NCI-H1105 treated with DMSO at 0.1 percent for 48 hours (cell line): ENCODE results near the gene KCNG2.

Source experiments
- DNase-seq: peaks from one replicate; lab custom pipeline; 2025; lab: John Stamatoyannopoulos, UW

The KCNG2 gene

GRCh38 chr18:79926306-79926705, 128.6 kb downstream of the KCNG2 start:
- DNase-seq, result no peak

GRCh38 chr18:79926715-79927606, 129.2 kb downstream of the KCNG2 start:
- no peak for DNase-seq

- no peak for DNase-seq
Observed at GRCh38 chr18:79927607-79928562, 130.1 kb downstream of the KCNG2 start.

- no peak for DNase-seq
Observed at GRCh38 chr18:79928563-79928960, 130.8 kb downstream of the KCNG2 start.

GRCh38 chr18:79930020-79930642, 132.4 kb downstream of the KCNG2 start:
- no peak for DNase-seq

- DNase-seq, result no peak
Observed at GRCh38 chr18:79931475-79931874, 133.7 kb downstream of the KCNG2 start.

GRCh38 chr18:79932907-79933306, 135.2 kb downstream of the KCNG2 start:
- DNase-seq, result no peak

- DNase-seq, result no peak
Observed at GRCh38 chr18:79933765-79934164, 136.0 kb downstream of the KCNG2 start.

- DNase-seq, result no peak
Observed at GRCh38 chr18:79934311-79935097, 136.8 kb downstream of the KCNG2 start.

GRCh38 chr18:79935098-79935480, 137.4 kb downstream of the KCNG2 start:
- no peak for DNase-seq

GRCh38 chr18:79935499-79935898, 137.8 kb downstream of the KCNG2 start:
- DNase-seq, result no peak

GRCh38 chr18:79935925-79936324, 138.2 kb downstream of the KCNG2 start:
- DNase-seq, result no peak

GRCh38 chr18:79936641-79937040, 138.9 kb downstream of the KCNG2 start:
- no peak for DNase-seq

GRCh38 chr18:79937103-79937860, 139.5 kb downstream of the KCNG2 start:
- no peak for DNase-seq

GRCh38 chr18:79938196-79938595, 140.5 kb downstream of the KCNG2 start:
- DNase-seq, result no peak

- no peak for DNase-seq
Observed at GRCh38 chr18:79939096-79939495, 141.4 kb downstream of the KCNG2 start.

GRCh38 chr18:79940126-79940813, 142.5 kb downstream of the KCNG2 start:
- no peak for DNase-seq

- DNase-seq, result no peak
Observed at GRCh38 chr18:79940814-79941472, 143.2 kb downstream of the KCNG2 start.

GRCh38 chr18:79941473-79942119, 143.9 kb downstream of the KCNG2 start:
- DNase-seq, result no peak
